Neural cell (in vitro differentiated cells): Measurements from ENCODE around the gene KLHDC8A.

Experiments used
- CTCF ChIP-seq: fragments of 450-650 bp; IDR thresholded peaks from 2 replicates; pipeline ENCODE4 v1.5.1; 2014; ENCODE audit warnings: antibody characterized with exemption, mild to moderate bottlenecking, moderate library complexity; ENCODE audit not compliant: poor library complexity, severe bottlenecking
- EP300 ChIP-seq: fragments of 450-650 bp; conservative IDR thresholded peaks from 2 replicates; pipeline ENCODE4 v1.6.1; 2014; ENCODE audit warnings: antibody characterized with exemption, mild to moderate bottlenecking, moderate library complexity; ENCODE audit not compliant: poor library complexity, severe bottlenecking
- MXI1 ChIP-seq: fragments of 450-650 bp; conservative IDR thresholded peaks from 2 replicates; pipeline ENCODE4 v1.6.1; 2014; ENCODE audit warnings: antibody characterized with exemption, mild to moderate bottlenecking; ENCODE audit not compliant: poor library complexity, severe bottlenecking
- POLR2AphosphoS5 ChIP-seq: IDR thresholded peaks from 2 replicates; pipeline ENCODE4 v1.6.1; 2012
- RAD21 ChIP-seq: fragments of 450-650 bp; conservative IDR thresholded peaks from 2 replicates; pipeline ENCODE4 v1.6.1; 2014; ENCODE audit warnings: antibody characterized with exemption, mild to moderate bottlenecking, moderate library complexity
- REST ChIP-seq: IDR thresholded peaks from 2 replicates; pipeline ENCODE4 v1.6.1; 2012; ENCODE audit warnings: borderline replicate concordance
- SMC3 ChIP-seq: fragments of 450-650 bp; conservative IDR thresholded peaks from 2 replicates; pipeline ENCODE4 v1.6.1; 2014; ENCODE audit warnings: antibody characterized with exemption, mild to moderate bottlenecking, moderate library complexity; ENCODE audit not compliant: poor library complexity
- TAF1 ChIP-seq: IDR thresholded peaks from 2 replicates; pipeline ENCODE4 v1.6.1; 2012; ENCODE audit warnings: low read depth

GRCh38 chr1:205315008-205315618 is 41.6 kb downstream of the KLHDC8A start:
- TF ChIP-seq CTCF: no peak
- TF ChIP-seq TAF1: no peak
- TF ChIP-seq POLR2AphosphoS5: no peak
- no peak for TF ChIP-seq MXI1
- TF ChIP-seq EP300: no peak
- TF ChIP-seq SMC3: no peak
- TF ChIP-seq RAD21: no peak
- TF ChIP-seq REST: no peak
